Measurements from ENCODE around the gene ARMC7.

DNA sequence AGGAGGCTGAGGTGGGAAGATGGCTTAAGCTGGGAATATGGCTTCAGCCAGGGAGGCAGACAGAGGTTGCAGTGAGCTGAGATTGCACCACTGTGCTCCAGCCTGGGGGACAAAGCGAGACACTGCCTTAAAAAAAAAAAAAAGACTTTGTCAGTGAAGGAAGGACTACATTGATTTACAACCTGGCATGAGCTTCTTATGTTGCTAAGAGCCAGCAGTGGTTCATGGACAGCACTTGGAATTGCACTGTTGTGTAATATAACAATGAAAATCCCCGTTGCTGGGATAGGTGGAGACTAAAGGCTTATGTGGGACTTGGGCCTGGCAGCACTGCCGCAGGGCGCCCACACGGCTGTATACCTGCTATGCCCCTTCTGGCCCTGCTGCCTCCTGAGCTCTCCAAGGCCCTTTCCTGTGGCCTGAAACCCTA, 36.1 kb upstream of the ARMC7 start:
- TF ChIP-seq, protein P1, sequence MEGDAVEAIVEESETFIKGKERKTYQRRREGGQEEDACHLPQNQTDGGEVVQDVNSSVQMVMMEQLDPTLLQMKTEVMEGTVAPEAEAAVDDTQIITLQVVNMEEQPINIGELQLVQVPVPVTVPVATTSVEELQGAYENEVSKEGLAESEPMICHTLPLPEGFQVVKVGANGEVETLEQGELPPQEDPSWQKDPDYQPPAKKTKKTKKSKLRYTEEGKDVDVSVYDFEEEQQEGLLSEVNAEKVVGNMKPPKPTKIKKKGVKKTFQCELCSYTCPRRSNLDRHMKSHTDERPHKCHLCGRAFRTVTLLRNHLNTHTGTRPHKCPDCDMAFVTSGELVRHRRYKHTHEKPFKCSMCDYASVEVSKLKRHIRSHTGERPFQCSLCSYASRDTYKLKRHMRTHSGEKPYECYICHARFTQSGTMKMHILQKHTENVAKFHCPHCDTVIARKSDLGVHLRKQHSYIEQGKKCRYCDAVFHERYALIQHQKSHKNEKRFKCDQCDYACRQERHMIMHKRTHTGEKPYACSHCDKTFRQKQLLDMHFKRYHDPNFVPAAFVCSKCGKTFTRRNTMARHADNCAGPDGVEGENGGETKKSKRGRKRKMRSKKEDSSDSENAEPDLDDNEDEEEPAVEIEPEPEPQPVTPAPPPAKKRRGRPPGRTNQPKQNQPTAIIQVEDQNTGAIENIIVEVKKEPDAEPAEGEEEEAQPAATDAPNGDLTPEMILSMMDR (IDR thresholded peaks at IDR 0.05; ENCODE audit: low read depth, low read length), result no peak
- no peak for TF ChIP-seq EZH2phosphoT487 (IDR thresholded peaks at IDR 0.05; ENCODE audit: low read depth)

Measured in OCI-LY3 (cell line).